Activated naive CD4-positive, alpha-beta T cell (primary cell): ENCODE measurements around the gene DISP3.

Source experiments
- DNase-seq, 4 experiments: peaks; one replicate each; lab custom pipeline; 2025; lab: John Stamatoyannopoulos, UW

Gene DISP3

GRCh38 chr1:11456965-11457364, 22.0 kb upstream of the DISP3 start:
- no peak for DNase-seq

GRCh38 chr1:11458811-11459275, 20.1 kb upstream of the DISP3 start:
- DNase-seq: no peak

DNA sequence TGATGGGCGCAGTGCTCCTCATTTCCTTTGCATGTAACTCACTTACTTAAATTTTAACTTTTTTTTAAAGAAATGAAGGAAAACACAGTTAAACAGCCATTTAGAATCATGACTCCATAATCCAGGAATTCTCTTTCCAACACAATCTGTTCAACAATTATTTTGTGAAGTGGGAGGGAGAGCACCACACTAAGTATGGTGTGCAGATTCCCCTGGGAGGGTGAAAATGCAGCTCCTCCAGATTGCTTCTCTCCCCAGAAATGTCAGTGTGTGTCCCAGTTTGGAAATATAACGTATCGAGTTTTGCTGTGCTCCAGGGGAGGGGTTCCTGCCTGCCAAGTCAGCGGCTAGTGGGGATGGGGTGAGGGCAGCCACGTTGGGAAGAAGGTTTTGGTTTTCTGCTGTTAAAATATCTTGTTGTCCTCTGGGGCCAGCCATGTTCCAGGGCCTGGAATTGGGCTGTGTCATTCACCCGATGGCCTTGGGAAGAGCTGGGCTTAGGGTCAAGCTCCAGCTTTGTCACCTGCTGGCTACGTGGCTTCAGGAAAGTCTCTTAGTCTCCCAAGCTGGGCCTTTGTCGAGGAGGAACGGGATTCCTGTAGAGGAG, 17.3 kb upstream of the DISP3 start:
- no peak for DNase-seq

DNA sequence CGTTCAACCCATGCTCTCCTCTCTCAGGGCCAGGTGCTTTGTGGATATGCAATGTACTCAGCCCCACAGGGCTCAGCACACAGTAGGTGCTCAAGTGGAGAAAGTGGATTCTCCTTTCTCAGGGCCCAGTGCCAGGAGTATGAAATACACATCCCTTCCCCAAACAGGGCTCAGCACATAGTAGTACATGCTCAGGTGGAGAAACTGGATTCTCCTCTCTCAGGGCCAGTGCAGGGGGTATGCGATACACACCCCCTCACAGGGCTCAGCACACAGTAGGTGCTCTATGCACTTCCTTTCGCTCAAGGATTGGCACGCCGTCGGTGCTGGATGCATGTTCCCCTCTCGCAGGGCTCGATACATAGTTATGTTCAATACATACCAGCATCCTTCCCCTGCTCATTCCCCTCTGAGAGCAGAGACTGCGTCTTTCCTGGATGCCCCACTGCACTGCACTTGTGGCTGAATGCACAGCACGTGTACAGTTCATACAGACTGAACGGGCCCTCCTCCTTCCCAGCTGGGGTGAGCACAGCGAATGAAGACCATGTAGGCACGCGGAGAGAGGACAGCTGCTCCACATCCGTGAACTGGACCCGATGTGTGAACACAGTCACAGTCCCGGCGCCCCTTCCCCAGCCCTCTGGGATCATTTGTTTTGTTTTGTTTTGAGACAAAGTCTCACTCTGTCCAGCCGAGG, 16.6 kb upstream of the DISP3 start:
- no peak for DNase-seq

DNA sequence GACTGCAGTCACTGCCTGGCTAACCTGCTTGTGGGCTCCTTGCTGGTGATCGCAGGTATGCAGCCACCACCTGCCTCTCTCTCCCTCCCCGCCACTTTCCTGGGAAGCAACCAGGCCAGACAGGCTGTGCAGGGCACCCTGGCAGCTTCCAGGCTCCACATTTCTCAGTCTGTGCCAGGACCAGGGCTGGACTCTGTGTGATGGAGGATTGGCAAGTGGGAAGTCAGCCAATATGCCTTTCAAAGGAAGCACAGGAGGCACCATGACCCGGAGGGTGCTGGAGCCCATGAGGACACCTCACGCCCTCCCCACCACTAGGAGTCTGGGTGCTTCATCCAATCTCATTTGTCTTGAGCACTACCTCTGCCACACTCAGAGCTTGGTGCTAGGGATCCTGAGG, 15.8 kb upstream of the DISP3 start:
- no peak for DNase-seq

DNA sequence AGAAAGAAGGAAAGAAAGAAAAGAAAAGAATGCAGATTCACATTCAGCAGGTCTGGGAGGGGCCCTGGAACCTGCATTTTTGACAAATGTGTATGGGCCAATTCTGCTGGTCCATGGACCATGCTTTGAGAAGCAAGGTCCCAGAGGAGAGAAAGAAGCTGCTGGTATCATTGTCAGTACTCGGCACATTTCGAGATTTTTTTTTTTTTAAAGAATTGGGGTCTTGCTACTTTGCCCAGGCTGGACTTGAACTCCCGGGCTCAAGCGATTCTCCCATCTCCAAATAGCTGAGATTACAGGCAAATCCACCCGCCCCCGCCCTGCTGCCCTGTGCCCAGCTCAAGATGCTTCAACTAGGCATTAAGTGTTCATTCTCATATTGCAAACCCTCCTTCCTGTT, 13.6 kb upstream of the DISP3 start:
- no peak for DNase-seq

GRCh38 chr1:11466416-11466815, 12.5 kb upstream of the DISP3 start:
- no peak for DNase-seq

- DNase-seq: no peak
These were observed 10.1 kb upstream of the DISP3 start for GRCh38 chr1:11468878-11469277.

- DNase-seq: no peak
These were observed 8.0 kb upstream of the DISP3 start for GRCh38 chr1:11470912-11471311.

DNA sequence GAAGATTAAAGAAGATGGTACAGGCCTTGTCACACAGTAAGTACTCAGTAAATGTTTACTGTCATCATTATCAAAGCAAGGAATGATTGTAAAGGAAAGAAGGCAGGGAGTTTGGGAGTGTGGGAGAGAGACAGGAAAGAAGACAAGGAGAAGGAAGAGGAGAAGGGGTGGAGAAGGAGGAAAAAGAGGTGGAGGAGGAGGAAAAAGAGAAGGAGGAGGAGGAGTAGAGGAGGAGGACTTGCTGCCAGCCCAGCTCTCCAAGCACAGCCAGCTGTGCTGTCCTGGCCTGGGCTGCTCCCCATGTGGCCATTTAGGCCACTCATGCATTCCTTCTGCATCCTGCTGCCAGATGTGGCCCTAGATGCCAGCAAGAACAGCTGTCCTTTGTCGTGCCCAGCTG, 7.5 kb upstream of the DISP3 start:
- DNase-seq: no peak

DNA sequence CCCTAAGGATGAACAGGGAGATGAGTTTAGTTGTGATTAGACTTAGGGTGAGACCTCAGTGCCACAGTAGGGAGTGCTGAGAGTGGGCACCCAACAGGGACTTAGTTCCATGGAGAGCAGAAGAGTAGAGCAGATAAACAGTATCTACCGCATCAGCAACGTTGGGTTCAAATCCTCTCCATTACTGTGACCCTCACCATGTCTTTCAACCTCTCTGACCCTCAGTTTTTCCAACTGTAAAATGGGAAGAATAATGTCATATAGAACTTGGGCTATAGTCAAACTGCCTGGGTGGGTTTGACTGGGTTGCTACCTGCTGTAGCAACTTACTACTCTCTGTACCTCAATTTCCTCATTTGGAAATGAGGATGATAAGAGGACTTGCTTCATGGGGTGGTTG, 6.7 kb upstream of the DISP3 start:
- DNase-seq: no peak

DNA sequence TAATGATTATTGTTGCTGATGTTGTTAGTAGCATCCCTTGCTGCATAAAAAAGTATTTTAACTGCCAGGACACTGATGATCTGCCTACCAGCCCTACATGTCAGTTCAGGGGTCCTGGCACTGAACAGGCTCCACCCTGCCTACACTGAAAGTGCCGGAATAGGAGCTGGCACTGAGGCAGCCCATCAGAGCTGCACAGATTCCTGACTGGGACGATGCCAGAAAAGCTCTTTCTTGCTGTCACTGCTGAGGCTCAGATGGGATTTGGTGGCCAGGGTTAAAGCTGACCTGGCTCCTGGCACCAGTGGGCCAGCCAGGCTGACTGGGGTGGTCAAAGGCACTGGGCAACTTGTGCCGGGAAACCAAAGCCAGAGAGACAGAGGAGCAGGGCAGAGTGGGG, 6.2 kb upstream of the DISP3 start:
- DNase-seq: no peak

DNA sequence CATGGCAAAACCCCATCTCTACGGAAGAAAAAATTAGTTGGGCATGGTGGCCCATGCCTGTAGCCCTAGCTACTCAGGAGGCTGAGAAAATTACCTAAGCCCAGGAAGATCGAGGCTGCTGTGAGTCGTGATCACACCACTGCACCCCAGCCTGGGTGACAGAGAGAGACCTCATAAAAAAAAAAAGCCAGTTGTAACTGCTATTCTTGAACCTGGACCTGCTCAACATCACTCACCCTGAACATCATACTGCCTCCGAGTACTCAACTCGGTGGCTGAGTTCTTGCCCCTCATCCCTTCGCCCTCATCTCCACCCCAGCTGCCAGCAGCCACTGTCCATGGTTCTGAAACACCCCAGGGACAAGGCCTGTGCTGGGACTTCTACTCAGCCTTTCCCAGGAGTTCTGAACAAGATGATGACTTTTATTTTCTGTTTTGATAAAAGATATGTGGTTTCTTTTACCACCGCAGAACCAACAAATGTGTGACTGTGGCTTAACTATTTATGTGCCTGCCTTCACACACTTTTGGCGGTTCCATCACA, 5.4 kb upstream of the DISP3 start:
- no peak for DNase-seq

- DNase-seq: no peak
These were observed 4.1 kb upstream of the DISP3 start for GRCh38 chr1:11474826-11475225.

DNA sequence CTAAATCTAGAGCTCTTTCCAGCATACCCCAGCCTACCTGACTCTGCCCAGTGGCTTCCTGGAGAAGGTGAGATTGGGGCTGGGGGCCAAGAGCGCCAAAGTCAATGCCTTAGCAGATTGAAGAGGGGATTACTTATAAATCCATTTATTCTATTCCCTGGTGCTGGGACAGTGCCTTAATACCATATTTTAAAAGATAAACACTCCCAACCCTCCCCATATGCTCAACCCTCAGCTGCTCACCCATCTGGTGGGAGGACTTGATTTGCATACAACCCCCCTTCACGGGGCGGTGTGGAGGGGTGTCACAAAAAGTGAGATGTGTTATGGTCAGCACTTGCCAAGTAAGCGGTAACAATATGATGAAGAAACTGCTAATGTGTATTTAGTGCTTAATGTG, 3.2 kb upstream of the DISP3 start:
- no peak for DNase-seq

DNA sequence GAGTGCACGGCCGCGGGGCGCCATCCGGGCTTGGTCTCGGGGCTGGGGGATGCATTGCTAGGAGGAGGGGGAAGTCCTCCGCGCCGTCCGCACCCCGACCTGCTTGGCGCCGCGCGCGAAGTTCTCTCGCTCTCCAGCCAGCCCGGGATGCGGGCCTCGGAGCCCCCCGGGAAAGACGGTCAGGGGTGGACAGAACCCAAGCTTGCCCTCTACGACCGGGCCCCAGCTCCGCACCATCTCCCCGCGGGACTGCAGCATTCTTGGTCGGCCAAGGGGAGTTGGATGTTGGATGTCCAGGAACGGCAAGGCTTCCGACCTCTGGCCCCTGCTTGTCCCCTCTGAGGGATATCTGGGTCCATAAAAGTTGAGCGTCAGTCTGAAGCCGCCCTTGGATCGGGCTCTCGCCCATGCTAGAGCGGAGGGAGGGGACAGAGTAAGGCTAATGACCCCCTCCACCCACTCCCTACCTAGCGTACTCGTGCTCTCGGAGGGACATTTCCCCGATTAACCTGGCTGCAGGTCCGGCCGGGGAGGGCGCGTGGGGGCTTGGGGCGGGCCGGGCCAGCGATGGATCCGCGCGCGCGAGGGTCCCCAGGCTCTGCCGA, 522 bp downstream of the DISP3 start:
- DNase-seq: no peak

- DNase-seq: no peak
These were observed 2.1 kb downstream of the DISP3 start for GRCh38 chr1:11481019-11481418.

DNA sequence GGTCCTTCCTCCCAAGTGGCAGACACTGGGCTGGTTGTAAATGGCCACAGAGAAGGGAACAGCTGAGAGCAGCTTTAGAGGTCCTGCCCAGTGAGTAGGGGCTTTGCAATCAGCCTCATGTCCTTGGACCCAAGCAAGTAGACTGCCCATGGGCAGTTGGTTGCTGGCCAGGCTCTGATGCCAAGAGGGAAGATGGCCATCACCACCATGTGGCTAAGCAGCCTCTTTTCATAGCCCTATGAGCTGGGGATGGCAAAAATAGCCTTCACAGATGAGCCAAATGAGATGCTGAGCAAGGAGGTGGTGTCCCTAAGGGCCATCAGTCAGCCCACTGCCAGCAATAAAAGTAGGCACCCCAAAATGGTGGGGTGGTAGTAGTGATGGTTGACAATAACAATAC, 3.2 kb downstream of the DISP3 start:
- DNase-seq: no peak

- no peak for DNase-seq
These were observed 3.9 kb downstream of the DISP3 start for GRCh38 chr1:11482701-11483479.

GRCh38 chr1:11483581-11484320, 4.8 kb downstream of the DISP3 start:
- no peak for DNase-seq

DNA sequence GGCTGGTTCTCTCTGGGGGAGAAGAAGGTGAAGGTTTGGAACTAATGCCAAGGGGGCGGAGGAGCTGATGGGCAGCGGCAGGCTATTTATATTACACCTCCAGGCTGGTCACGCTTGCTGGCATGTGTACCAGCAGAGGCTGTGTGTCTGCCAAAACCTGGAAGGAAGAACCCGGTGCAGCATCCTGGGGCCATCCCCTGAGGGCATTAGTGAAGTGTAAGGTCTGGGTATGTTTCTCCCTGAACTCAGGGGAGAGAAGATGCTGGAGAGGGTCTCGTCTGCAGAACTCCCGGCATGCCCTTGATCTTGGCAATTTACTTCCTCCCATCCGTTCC, 5.3 kb downstream of the DISP3 start:
- DNase-seq: no peak

DNA sequence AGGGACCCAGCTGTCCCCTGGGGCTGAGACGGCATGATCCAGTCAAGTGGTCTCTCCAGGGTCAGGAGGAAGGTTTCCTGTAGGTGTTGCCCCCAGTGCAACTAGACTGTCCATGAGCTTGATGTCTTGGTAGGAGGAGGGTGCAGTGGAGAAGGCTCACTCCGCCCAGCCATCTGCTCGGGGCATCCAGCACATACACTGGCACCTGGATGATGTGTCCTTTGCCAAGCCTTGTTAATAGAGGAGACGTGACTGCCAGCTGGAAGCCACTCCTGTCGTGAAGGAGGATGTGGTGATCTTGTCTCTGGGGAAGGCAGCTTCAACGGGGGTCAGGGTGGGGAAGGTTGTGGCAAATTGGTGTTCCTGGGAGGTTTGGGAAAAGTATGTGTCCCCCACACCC, 6.2 kb downstream of the DISP3 start:
- no peak for DNase-seq
